ENCODE measurements around the gene MTHFD2L. TPM values are rescaled to one million over a fixed set of nuclear protein-coding genes. Genes with fewer than 3 reads are reported as not detected.
A peak's percentile ranks its signal among the peaks of the same experiment; 100 is the strongest.
"Not testable (repeated sequence)": the region's sequence is repeated elsewhere in the genome, so short reads cannot be mapped to it uniquely, and the experiment has no call there.

The MTHFD2L gene
- total RNA-seq, 1 donor from 2014 or later: 18.4 TPM

- ATAC-seq: no peak
- intact Hi-C loops (cut with DNase I): no loop called here
- no peak for DNase-seq (ENCODE audit: low spot score)
Observed at GRCh38 chr4:74127745-74128144, 30.2 kb upstream of the MTHFD2L start.

GRCh38 chr4:74130843-74131242 lies 27.1 kb upstream of the MTHFD2L start:
- intact Hi-C loops (cut with DNase I); ATAC-seq; DNase-seq (ENCODE audit: low spot score): not testable (repeated sequence)

GRCh38 chr4:74132188-74132587 lies 25.7 kb upstream of the MTHFD2L start:
- ATAC-seq; DNase-seq (ENCODE audit: low spot score); intact Hi-C loops (cut with DNase I): not testable (repeated sequence)

- intact Hi-C loops (cut with DNase I): no loop called here
- ATAC-seq: no peak
- DNase-seq (ENCODE audit: low spot score): no peak
Observed at GRCh38 chr4:74132944-74133343, 25.0 kb upstream of the MTHFD2L start.

GRCh38 chr4:74133786-74134499 lies 24.0 kb upstream of the MTHFD2L start:
- intact Hi-C loops (cut with DNase I): no loop called here
- ATAC-seq (peak; percentile 83), DNase-seq (ENCODE audit: low spot score) (peak; percentile 83)

GRCh38 chr4:74134500-74134852 lies 23.4 kb upstream of the MTHFD2L start:
- intact Hi-C loops (cut with DNase I): no loop called here
- DNase-seq (ENCODE audit: low spot score): no peak
- no peak for ATAC-seq

- DNase-seq (ENCODE audit: low spot score) (no peak), ATAC-seq (no peak)
- intact Hi-C loops (cut with DNase I): no loop called here
Observed at GRCh38 chr4:74146581-74147129, 11.3 kb upstream of the MTHFD2L start.

- DNase-seq (ENCODE audit: low spot score): no peak
- no peak for ATAC-seq
- intact Hi-C loops (cut with DNase I): no loop called here
Observed at GRCh38 chr4:74148205-74148604, 9.7 kb upstream of the MTHFD2L start.

GRCh38 chr4:74152836-74153235 lies 5.1 kb upstream of the MTHFD2L start:
- DNase-seq (ENCODE audit: low spot score) (no peak), ATAC-seq (no peak)
- intact Hi-C loops (cut with DNase I): no loop called here

GRCh38 chr4:74156521-74156920 lies 1.4 kb upstream of the MTHFD2L start:
- no peak for ATAC-seq
- intact Hi-C loops (cut with DNase I): no loop called here
- DNase-seq (ENCODE audit: low spot score): no peak

- ATAC-seq (peak; percentile 23), DNase-seq (ENCODE audit: low spot score) (no peak)
- intact Hi-C loops (cut with DNase I): no loop called here
Observed at GRCh38 chr4:74157154-74157553, 764 bp upstream of the MTHFD2L start.

GRCh38 chr4:74158466-74159142 lies 686 bp downstream of the MTHFD2L start:
- ATAC-seq (no peak), DNase-seq (ENCODE audit: low spot score) (no peak)
- intact Hi-C loops (cut with DNase I): no loop called here

GRCh38 chr4:74159143-74159709 lies 1.3 kb downstream of the MTHFD2L start:
- intact Hi-C loops (cut with DNase I): no loop called here
- no peak for DNase-seq (ENCODE audit: low spot score)
- no peak for ATAC-seq

GRCh38 chr4:74161666-74162450 lies 3.9 kb downstream of the MTHFD2L start:
- DNase-seq (ENCODE audit: low spot score): no peak
- no peak for ATAC-seq
- intact Hi-C loops (cut with DNase I): no loop called here

GRCh38 chr4:74166135-74166534 lies 8.2 kb downstream of the MTHFD2L start:
- intact Hi-C loops (cut with DNase I): no loop called here
- ATAC-seq (no peak), DNase-seq (ENCODE audit: low spot score) (no peak)

GRCh38 chr4:74166818-74167217 lies 8.9 kb downstream of the MTHFD2L start:
- ATAC-seq (peak; percentile 10), DNase-seq (ENCODE audit: low spot score) (no peak)
- intact Hi-C loops (cut with DNase I): no loop called here

GRCh38 chr4:74167585-74167984 lies 9.7 kb downstream of the MTHFD2L start:
- ATAC-seq: no peak
- intact Hi-C loops (cut with DNase I): no loop called here

GRCh38 chr4:74168841-74169240 lies 10.9 kb downstream of the MTHFD2L start:
- intact Hi-C loops (cut with DNase I): no loop called here
- DNase-seq (ENCODE audit: low spot score): no peak
- ATAC-seq: no peak

More at GRCh38 chr4:74167585-74167984, 9.7 kb downstream of the MTHFD2L start:
- no peak for DNase-seq (ENCODE audit: low spot score)

GRCh38 chr4:74173321-74173720 lies 15.4 kb downstream of the MTHFD2L start:
- no peak for ATAC-seq
- no peak for DNase-seq (ENCODE audit: low spot score)
- intact Hi-C loops (cut with DNase I): no loop called here
